Mucosa of rectum (tissue), 2 donors: ENCODE data around the gene SH3BP5L.

ENCODE experiments used
- H3K27ac ChIP-seq, 2 donors: one replicate each; pipeline ENCODE4 v1.7.0; 2013; ENCODE audit warnings: inconsistent platforms in 2 of 2, low read depth in 2 of 2, low read length in 2 of 2
- H3K27me3 ChIP-seq, 2 donors: one replicate each; pipeline ENCODE4 v1.7.0; 2013; ENCODE audit warnings: low read length in 2 of 2; ENCODE audit not compliant: control insufficient read depth in 2 of 2, insufficient read depth in 2 of 2
- H3K36me3 ChIP-seq, 2 donors: one replicate each; pipeline ENCODE4 v1.7.0; 2013; ENCODE audit warnings: low read length in 2 of 2; ENCODE audit not compliant: control insufficient read depth in 2 of 2, insufficient read depth in 2 of 2
- H3K4me1 ChIP-seq, 2 donors: one replicate each; pipeline ENCODE4 v1.7.0; 2013; ENCODE audit warnings: low read length in 2 of 2, mild to moderate bottlenecking in 1 of 2; ENCODE audit not compliant: control insufficient read depth in 2 of 2, insufficient read depth in 2 of 2
- H3K4me3 ChIP-seq, 2 donors: one replicate each; pipeline ENCODE4 v1.7.0; 2013; ENCODE audit warnings: low read length in 2 of 2
- H3K9ac ChIP-seq, 2 donors: one replicate each; pipeline ENCODE4 v1.7.0; 2013; ENCODE audit warnings: low read length in 2 of 2, low read depth in 1 of 2, mild to moderate bottlenecking in 1 of 2
- H3K9me3 ChIP-seq, 2 donors: one replicate each; pipeline ENCODE4 v1.7.0; 2013; ENCODE audit warnings: low read length in 2 of 2; ENCODE audit not compliant: control insufficient read depth in 2 of 2
- donor health status: healthy.
- donor health status: Normal muscosa, but diverticular disease.

The SH3BP5L gene

DNA sequence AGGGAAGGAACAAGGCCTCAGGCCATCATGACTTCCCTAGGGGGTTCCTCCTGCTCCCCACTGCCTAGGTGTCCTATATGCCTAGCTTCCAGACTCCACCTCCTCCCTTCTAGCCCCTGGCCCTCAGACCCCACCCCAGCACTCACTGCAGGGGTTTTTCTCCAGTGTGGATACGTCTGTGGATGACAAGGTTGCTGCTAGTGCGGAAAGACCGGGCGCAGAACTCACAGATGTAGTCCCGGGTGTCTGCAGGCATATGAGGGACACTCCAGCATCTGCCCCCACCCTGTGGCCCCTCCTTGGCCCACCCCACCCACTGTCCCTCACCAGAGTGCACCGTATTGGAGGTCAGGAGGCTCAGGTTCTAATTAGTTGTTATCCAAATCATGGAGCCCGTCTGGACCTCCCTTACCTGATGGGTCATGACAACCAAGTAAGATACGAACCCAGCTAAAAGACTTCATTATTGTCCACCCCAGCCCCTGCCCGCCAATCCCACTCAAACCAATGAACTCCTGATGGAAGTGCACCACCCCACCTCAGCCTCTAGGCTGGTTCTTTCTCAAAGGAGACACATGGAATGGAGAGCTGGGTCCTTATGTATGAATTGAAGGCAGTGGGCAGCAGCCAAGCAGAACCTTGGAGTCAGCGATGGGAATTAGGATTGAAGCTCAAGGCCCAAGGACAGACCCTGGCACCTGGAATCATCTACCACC is 25.0 kb upstream of the SH3BP5L start:
- Histone ChIP-seq H3K9ac (no peak overlapping the region), H3K4me1 (peaks cover 0 to 2% of the 10 kb centered on the region in 2 donors), H3K9me3 (no peaks in the 10 kb centered on the region), H3K27me3 (no peaks in the 10 kb centered on the region), H3K27ac (no peak overlapping the region), H3K36me3 (peaks cover 47% of the 10 kb centered on the region in 2 donors), H3K4me3 (no peak overlapping the region)

DNA sequence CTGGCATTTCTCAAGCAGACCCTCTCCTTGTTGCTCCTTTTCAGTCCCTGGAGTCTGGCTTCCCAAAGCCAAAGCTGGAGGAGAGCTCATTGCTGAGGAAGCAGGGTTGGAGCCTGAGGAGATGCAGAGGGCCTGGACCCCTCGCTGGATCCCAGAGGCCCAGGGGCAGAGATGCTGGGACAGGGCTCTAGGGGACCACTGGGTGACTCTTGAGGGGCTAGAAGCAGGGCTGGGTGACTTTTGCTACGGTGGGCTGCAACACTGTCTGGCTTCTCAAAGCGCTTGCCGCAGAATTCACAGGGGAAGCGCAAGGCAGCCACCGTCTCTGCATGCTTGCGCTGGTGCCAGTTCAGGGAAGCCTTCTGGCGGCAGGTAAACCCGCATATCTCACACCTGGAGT is 24.4 kb upstream of the SH3BP5L start:
- Histone ChIP-seq H3K9me3 (no peaks in the 10 kb centered on the region), H3K9ac (no peak overlapping the region), H3K4me3 (no peak overlapping the region), H3K4me1 (peaks cover 0 to 2% of the 10 kb centered on the region in 2 donors), H3K36me3 (peaks cover 49 to 53% of the 10 kb centered on the region in 2 donors), H3K27ac (no peak overlapping the region), H3K27me3 (no peaks in the 10 kb centered on the region)

DNA sequence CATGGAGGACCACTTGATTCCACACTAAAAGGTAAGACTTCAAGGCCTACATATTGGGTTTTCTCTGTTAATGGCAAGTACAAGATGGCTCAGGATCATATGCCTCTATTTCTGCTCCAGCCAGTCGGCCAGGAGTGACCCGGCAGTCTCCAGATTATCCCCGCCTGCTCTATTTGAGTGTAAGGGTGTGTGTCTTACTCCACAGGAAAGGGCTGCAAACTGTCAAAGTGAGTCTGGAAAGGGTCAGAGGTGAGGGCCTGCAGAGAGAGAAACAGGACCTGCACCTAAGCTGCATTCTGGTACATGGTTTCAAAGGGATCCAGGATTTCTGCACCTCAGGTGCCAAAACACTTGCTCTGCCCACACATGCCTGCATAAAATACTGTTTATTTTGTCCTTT is 23.9 kb upstream of the SH3BP5L start:
- peaks cover 51 to 57% of the 10 kb centered on the region in 2 donors for H3K36me3 ChIP-seq
- no peak overlapping the region for H3K27ac ChIP-seq
- no peaks in the 10 kb centered on the region for H3K9me3 ChIP-seq
- H3K9ac ChIP-seq, result no peak overlapping the region
- peaks cover 0 to 2% of the 10 kb centered on the region in 2 donors for H3K4me1 ChIP-seq
- no peaks in the 10 kb centered on the region for H3K27me3 ChIP-seq
- H3K4me3 ChIP-seq, result no peak overlapping the region

DNA sequence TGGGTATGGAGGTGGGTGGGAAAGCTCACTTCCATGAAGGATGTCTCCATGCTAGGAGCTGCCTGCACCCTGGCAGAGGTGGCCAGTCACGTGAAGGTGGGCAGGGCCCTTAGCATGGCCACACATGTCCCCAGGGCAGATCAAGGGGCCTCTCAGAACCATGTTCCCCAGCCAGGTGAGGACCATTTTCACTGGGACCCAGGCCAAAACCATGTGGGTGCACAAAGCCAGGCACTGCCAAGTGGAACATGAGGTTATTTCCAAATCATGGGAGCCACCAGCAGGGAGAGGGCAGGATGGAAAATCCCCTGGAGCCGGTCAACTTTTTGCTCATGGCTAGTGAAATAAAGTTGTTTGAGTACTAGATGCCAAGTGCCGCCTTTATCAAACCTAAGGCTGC is 23.4 kb upstream of the SH3BP5L start:
- H3K36me3 ChIP-seq, result peaks cover 54 to 60% of the 10 kb centered on the region in 2 donors
- H3K4me3 ChIP-seq, result no peak overlapping the region
- H3K9ac ChIP-seq, result no peak overlapping the region
- H3K4me1 ChIP-seq, result peaks cover 0 to 2% of the 10 kb centered on the region in 2 donors
- no peak overlapping the region for H3K27ac ChIP-seq
- H3K9me3 ChIP-seq, result no peaks in the 10 kb centered on the region
- no peaks in the 10 kb centered on the region for H3K27me3 ChIP-seq

DNA sequence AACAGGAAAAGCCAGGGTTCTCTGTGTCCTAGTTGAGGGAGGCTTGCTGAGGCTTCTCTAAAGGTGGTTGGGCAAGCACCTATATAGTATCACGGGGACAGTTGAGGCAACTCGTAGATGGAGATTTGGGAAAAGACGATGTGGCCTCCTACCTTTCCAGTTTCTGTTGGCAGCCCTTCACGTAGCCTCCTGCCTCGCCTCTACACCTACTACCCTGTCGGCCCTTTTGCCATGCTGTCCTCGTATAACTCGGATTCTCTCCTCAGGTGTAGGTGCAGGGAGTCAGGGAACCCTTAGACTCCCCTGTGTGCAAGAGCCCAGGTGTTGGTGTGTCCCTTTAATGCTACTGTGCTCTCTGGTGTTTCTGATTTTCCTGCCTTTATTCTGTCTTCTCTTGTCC is 22.9 kb upstream of the SH3BP5L start:
- H3K27ac ChIP-seq, result no peak overlapping the region
- peaks cover 54 to 56% of the 10 kb centered on the region in 2 donors for H3K36me3 ChIP-seq
- peaks cover 0 to 2% of the 10 kb centered on the region in 2 donors for H3K4me1 ChIP-seq
- H3K9me3 ChIP-seq, result no peaks in the 10 kb centered on the region
- no peak overlapping the region for H3K4me3 ChIP-seq
- H3K9ac ChIP-seq, result no peak overlapping the region
- no peaks in the 10 kb centered on the region for H3K27me3 ChIP-seq

DNA sequence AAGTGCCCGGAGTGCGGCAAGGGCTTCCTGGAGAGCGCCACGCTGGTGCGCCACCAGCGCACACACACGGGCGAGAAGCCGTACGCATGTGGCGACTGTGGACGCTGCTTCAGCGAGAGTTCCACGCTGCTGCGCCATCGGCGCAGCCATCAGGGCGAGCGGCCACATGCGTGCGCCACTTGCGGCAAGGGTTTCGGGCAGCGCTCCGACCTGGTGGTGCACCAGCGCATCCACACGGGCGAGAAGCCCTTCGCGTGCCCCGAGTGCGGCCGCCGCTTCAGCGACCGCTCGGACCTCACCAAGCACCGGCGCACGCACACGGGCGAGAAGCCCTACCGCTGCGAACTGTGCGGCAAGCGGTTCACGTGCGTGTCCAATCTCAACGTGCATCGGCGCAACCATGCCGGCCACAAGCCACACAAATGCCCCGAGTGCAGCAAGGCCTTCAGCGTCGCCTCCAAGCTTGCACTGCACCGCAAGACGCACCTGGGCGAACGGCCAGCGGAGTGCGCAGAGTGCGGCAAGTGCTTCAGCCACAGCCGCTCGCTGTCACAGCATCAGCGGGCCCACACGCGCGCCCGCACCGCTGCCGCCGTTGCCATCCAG is 22.3 kb upstream of the SH3BP5L start:
- H3K9ac ChIP-seq, result no peak overlapping the region
- no peak overlapping the region for H3K4me3 ChIP-seq
- no peak overlapping the region for H3K27ac ChIP-seq
- H3K36me3 ChIP-seq, result peaks cover 55 to 56% of the 10 kb centered on the region in 2 donors
- peaks cover 0 to 2% of the 10 kb centered on the region in 2 donors for H3K4me1 ChIP-seq
- H3K27me3 ChIP-seq, result no peaks in the 10 kb centered on the region
- H3K9me3 ChIP-seq, result no peaks in the 10 kb centered on the region

DNA sequence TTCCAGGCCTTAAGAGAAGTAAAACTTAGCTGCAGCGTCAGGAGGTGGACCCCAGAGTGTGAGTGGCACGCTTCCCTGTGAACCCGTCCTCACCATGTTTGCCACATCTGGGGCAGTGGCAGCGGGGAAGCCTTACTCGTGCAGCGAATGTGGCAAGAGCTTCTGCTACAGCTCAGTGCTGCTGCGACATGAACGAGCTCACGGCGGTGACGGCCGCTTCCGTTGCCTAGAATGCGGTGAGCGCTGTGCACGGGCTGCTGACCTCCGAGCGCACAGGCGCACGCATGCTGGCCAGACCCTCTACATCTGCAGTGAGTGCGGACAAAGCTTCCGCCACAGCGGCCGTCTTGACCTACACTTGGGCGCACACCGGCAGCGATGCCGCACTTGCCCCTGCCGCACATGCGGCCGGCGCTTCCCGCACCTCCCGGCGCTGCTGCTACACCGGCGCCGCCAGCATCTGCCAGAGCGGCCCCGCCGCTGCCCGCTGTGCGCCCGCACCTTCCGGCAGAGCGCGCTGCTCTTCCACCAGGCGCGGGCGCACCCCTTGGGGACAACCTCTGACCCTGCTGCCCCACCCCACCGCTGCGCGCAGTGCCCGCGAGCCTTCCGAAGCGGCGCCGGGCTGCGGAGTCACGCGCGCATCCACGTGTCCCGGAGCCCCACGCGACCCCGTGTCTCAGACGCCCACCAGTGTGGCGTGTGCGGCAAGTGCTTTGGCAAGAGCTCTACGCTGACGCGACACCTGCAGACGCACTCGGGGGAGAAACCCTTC is 21.7 kb upstream of the SH3BP5L start:
- Histone ChIP-seq H3K4me3 (no peak overlapping the region), H3K9me3 (no peaks in the 10 kb centered on the region), H3K4me1 (peaks cover 0 to under 1% of the 10 kb centered on the region in 2 donors), H3K36me3 (peaks cover 58 to 59% of the 10 kb centered on the region in 2 donors), H3K9ac (no peak overlapping the region), H3K27ac (no peak overlapping the region), H3K27me3 (no peaks in the 10 kb centered on the region)

DNA sequence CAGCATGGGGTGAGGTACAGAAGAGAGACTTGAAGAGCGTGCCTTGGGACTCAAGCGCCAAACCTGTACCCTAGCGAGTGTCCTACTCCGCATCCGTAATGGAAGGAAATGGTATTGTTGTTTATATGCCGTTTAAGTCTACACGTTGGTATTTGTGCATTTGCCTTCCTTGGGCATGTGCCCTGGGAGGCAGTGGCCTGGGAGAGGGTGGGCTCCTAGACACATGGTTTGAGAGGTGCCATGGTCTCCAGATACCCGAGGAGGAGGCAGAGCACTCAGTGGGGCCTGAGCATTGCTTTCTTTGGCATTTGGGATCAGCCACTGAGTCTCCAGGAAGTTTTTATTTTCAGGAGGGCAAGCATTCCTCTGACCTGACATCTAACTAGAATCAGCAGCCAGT is 18.8 kb upstream of the SH3BP5L start:
- peaks cover 3 to 4% of the 10 kb centered on the region in 2 donors for H3K4me1 ChIP-seq
- no peak overlapping the region for H3K27ac ChIP-seq
- H3K27me3 ChIP-seq, result no peaks in the 10 kb centered on the region

DNA sequence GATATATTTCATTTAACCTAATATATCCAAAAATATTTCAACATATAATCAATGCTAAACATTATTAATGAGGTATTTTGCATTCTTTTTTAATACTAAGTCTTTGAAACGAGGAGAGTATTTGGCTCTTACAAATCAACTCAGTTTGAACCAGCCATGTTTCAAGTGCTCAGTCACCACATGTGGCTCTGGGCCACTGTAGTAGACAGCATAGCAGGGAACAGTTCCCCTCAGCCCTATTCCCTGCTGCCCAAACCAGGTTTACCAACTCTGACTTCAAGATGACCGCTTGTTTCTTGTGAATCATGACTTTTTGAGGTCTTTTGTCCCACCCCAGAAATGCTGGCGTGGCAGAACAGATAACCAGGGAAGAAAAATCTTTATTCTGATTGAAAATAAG is 18.0 kb upstream of the SH3BP5L start:
- no peaks in the 10 kb centered on the region for H3K9me3 ChIP-seq
- peaks cover 4 to 6% of the 10 kb centered on the region in 2 donors for H3K4me1 ChIP-seq
- no peak overlapping the region for H3K27ac ChIP-seq
- peaks cover 42% of the 10 kb centered on the region in 2 donors for H3K36me3 ChIP-seq
- H3K4me3 ChIP-seq, result no peak overlapping the region
- no peaks in the 10 kb centered on the region for H3K27me3 ChIP-seq
- no peak overlapping the region for H3K9ac ChIP-seq

More for the DNA sequence above, 18.8 kb upstream of the SH3BP5L start:
- Histone ChIP-seq H3K36me3 (peaks cover 48 to 50% of the 10 kb centered on the region in 2 donors), H3K4me3 (no peak overlapping the region), H3K9ac (no peak overlapping the region), H3K9me3 (no peaks in the 10 kb centered on the region)

DNA sequence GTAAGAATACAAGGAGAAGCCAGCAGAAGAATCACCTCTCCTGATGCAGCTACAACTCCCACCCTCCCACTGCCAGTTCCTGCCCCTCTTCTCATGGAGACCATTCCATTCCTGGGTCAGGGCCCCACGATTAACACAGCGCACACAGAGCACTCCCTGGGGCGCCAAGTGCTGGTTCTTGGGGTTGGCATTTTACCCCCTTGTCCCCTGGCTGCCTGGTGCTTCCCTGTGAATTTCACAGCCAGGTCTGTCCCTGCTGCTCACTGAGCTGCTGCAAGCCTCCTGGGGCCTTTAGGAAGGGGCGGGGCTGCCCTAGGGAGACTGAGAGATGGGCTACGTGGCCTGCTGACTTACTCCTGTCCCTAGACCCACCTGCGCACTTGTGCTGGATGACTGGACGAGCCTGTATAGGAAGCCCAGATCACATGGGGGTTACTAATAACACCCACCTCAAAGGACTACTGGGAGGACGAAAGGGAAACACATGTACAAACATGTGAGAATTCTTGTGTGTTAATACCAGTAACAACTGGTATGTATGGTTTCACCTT is 17.1 kb upstream of the SH3BP5L start:
- peaks cover 4 to 6% of the 10 kb centered on the region in 2 donors for H3K4me1 ChIP-seq
- peaks cover 34% of the 10 kb centered on the region in 2 donors for H3K36me3 ChIP-seq
- H3K27ac ChIP-seq, result no peak overlapping the region
- H3K9ac ChIP-seq, result peak overlapping the region in 1 of 2 donors; percentile 24
- H3K27me3 ChIP-seq, result no peaks in the 10 kb centered on the region
- no peak overlapping the region for H3K4me3 ChIP-seq
- H3K9me3 ChIP-seq, result no peaks in the 10 kb centered on the region
